ENCODE results near the gene UPF3A.
"Not testable (repeated sequence)": the region's sequence is repeated elsewhere in the genome, so short reads cannot be mapped to it uniquely, and the experiment has no call there.

Gene UPF3A

GRCh38 chr13:114264313-114264712, 17.1 kb upstream of the UPF3A start:
- not testable (repeated sequence) for DNase-seq (ENCODE audit: low read depth)

GRCh38 chr13:114264886-114265611, 16.4 kb upstream of the UPF3A start:
- DNase-seq (ENCODE audit: low read depth): no peak

GRCh38 chr13:114266241-114266640, 15.2 kb upstream of the UPF3A start:
- no peak for DNase-seq (ENCODE audit: low read depth)

- peak; percentile 7 for DNase-seq (ENCODE audit: low read depth)
Observed at GRCh38 chr13:114268344-114269280, 12.8 kb upstream of the UPF3A start.

- DNase-seq (ENCODE audit: low read depth): no peak
Observed at GRCh38 chr13:114269281-114269770, 12.1 kb upstream of the UPF3A start.

- no peak for DNase-seq (ENCODE audit: low read depth)
Observed at GRCh38 chr13:114272977-114273376, 8.4 kb upstream of the UPF3A start.

GRCh38 chr13:114275304-114275703, 6.1 kb upstream of the UPF3A start:
- DNase-seq (ENCODE audit: low read depth): no peak

- DNase-seq (ENCODE audit: low read depth): no peak
Observed at GRCh38 chr13:114279146-114279545, 2.3 kb upstream of the UPF3A start.

- DNase-seq (ENCODE audit: low read depth): no peak
Observed at GRCh38 chr13:114279758-114280355, 1.5 kb upstream of the UPF3A start.

GRCh38 chr13:114282041-114282670, 755 bp downstream of the UPF3A start:
- peak; percentile 47 for DNase-seq (ENCODE audit: low read depth)

GRCh38 chr13:114283576-114283975, 2.2 kb downstream of the UPF3A start:
- DNase-seq (ENCODE audit: low read depth): no peak

- DNase-seq (ENCODE audit: low read depth): no peak
Observed at GRCh38 chr13:114284680-114285079, 3.3 kb downstream of the UPF3A start.

GRCh38 chr13:114285166-114285808, 3.9 kb downstream of the UPF3A start:
- no peak for DNase-seq (ENCODE audit: low read depth)

- no peak for DNase-seq (ENCODE audit: low read depth)
Observed at GRCh38 chr13:114286808-114287207, 5.4 kb downstream of the UPF3A start.

- DNase-seq (ENCODE audit: low read depth): no peak
Observed at GRCh38 chr13:114288157-114288591, 6.8 kb downstream of the UPF3A start.

- no peak for DNase-seq (ENCODE audit: low read depth)
Observed at GRCh38 chr13:114296448-114296847, 15.0 kb downstream of the UPF3A start.

- DNase-seq (ENCODE audit: low read depth): no peak
Observed at GRCh38 chr13:114296902-114297301, 15.5 kb downstream of the UPF3A start.

- no peak for DNase-seq (ENCODE audit: low read depth)
Observed at GRCh38 chr13:114298866-114299265, 17.5 kb downstream of the UPF3A start.

GRCh38 chr13:114299604-114300305, 18.4 kb downstream of the UPF3A start:
- no peak for DNase-seq (ENCODE audit: low read depth)

GRCh38 chr13:114303700-114304327, 22.4 kb downstream of the UPF3A start:
- no peak for DNase-seq (ENCODE audit: low read depth)

Measured in stimulated activated CD8-positive, alpha-beta memory T cell treated with anti-CD3 and anti-CD28 coated beads, Interleukin-12 subunit alpha, Interleukin-12 subunit beta, amount 100 ng/mL, for 1 hour (primary cell).